HG03520 (cell line): ENCODE results near the gene PTGR3.

Experiments used
- ATAC-seq: cut with Tn5 transposase; IDR thresholded peaks from one replicate; pipeline ENCODE4 v1.9.1; 2021; ENCODE audit warnings: mild to moderate bottlenecking, moderate library complexity; ENCODE audit not compliant: unreplicated experiment

The PTGR3 gene

GRCh38 chr18:75238100-75238499 lies 29.2 kb upstream of the PTGR3 start:
- ATAC-seq: no peak

GRCh38 chr18:75235896-75236295 lies 27.0 kb upstream of the PTGR3 start:
- ATAC-seq: no peak

- ATAC-seq: no peak
These were observed 26.0 kb upstream of the PTGR3 start for GRCh38 chr18:75234901-75235300.

- ATAC-seq: no peak
These were observed 22.1 kb upstream of the PTGR3 start for GRCh38 chr18:75231053-75231406.

- no peak for ATAC-seq
These were observed 21.5 kb upstream of the PTGR3 start for GRCh38 chr18:75230163-75231052.

- ATAC-seq: no peak
These were observed 20.5 kb upstream of the PTGR3 start for GRCh38 chr18:75229437-75229836.

GRCh38 chr18:75228967-75229366 lies 20.0 kb upstream of the PTGR3 start:
- no peak for ATAC-seq

GRCh38 chr18:75227535-75228296 lies 18.8 kb upstream of the PTGR3 start:
- no peak for ATAC-seq

GRCh38 chr18:75226956-75227316 lies 18.0 kb upstream of the PTGR3 start:
- no peak for ATAC-seq

- no peak for ATAC-seq
These were observed 17.5 kb upstream of the PTGR3 start for GRCh38 chr18:75226286-75226955.

- ATAC-seq: no peak
These were observed 14.9 kb upstream of the PTGR3 start for GRCh38 chr18:75223687-75224347.

- no peak for ATAC-seq
These were observed 13.5 kb upstream of the PTGR3 start for GRCh38 chr18:75222407-75222806.

- no peak for ATAC-seq
These were observed 13.0 kb upstream of the PTGR3 start for GRCh38 chr18:75221897-75222296.

- no peak for ATAC-seq
These were observed 12.5 kb upstream of the PTGR3 start for GRCh38 chr18:75221397-75221796.

GRCh38 chr18:75220551-75221355 lies 11.8 kb upstream of the PTGR3 start:
- no peak for ATAC-seq

- no peak for ATAC-seq
These were observed 10.9 kb upstream of the PTGR3 start for GRCh38 chr18:75219745-75220375.

GRCh38 chr18:75218065-75218923 lies 9.4 kb upstream of the PTGR3 start:
- no peak for ATAC-seq

GRCh38 chr18:75216911-75217689 lies 8.2 kb upstream of the PTGR3 start:
- ATAC-seq: no peak
